Heart left ventricle (tissue), 13 donors: Measurements from ENCODE around the gene MMP17.

Experiments used
- POLR2A ChIP-seq, 2 donors: fragments of 450-650 bp; IDR thresholded peaks; one replicate each; pipeline ENCODE4 v1.6.1; 2017; ENCODE audit warnings: antibody characterized with exemption in 2 of 2, mild to moderate bottlenecking in 2 of 2, moderate library complexity in 2 of 2
- TF ChIP-seq, protein P1 (sequence below), 12 donors: fragments of 200-600 bp; sonication (generic) in 4 of 12; IDR thresholded peaks; one replicate each; pipeline versions ENCODE4 v1.5.0 to v1.8.0; 2018 to 2022; ENCODE audit warnings: antibody characterized with exemption in 12 of 12, mild to moderate bottlenecking in 5 of 12
- donor health status: ischemic (EF 13 %, LVEDD 7.1; RV severe dilation, severe dysfunction).
- donor health status: DM: no; HTN: yes; CAD: no.
- donor health status: DM: no; HTN: no; CAD: no.
- donor health status: ischemic (EF 25% LVEDD 6.9; RV normal size, moderate dysfunction).
- donor health status: ischemic (EF 25% LVEDD 5.7; RV mildly dilated, moderate dysfunction).
- donor health status: ischemic (EF 35%, LVEDD 5.7; RV mildly dilated, moderate dysfunction).
- donor health status: nonischemic (EF 11% LVEDD 7.7; RV severe dilation, severe dysfunction).
- donor health status: DM: yes; HTN: yes; CAD: no.
- donor health status: PGD.
- donor health status: ischemic (EF 29% LVEDD 5.4; RV normal size, mild dysfunction).
- donor health status: nonischemic (EF 23%, LVEDD 6.1; RV moderate dilation, normal function).

DNA sequence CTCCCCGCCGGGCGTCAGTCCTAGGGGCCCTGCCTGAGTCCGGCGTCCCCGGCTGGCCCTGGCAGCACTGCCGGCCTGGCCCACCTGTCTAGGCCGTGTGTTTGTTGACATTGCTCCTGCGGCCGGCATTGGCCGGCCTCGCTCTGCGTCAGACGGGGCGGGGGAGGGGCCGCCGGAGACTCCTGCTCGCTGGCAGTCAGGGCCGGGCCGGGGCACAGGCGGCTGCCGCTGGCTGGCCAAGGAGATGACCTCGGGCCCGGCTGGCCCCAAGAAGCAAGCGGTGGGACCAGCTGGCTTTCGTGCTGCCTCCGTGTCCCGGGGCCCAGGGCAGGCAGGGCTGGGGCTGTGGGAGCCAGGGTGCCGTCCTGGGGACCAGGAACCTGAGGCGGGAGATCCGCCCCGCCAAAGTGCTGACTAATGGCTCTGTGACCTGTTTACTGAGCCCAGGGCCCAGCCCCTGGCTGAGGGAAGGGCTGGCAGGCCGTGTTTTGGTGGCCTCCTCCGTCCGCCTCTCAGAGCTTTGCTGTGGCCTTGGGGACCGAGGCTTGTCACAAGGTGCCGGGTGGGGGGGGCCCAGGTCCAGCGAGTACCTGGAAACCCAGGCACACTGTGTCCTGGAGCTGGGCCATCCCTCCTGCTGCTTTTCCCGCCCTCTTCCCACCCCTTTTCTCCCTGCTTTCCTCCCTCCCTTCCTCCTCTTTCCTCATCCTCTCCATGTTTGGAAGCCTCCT is 68.1 kb downstream of the MMP17 start:
- TF ChIP-seq, protein P1, sequence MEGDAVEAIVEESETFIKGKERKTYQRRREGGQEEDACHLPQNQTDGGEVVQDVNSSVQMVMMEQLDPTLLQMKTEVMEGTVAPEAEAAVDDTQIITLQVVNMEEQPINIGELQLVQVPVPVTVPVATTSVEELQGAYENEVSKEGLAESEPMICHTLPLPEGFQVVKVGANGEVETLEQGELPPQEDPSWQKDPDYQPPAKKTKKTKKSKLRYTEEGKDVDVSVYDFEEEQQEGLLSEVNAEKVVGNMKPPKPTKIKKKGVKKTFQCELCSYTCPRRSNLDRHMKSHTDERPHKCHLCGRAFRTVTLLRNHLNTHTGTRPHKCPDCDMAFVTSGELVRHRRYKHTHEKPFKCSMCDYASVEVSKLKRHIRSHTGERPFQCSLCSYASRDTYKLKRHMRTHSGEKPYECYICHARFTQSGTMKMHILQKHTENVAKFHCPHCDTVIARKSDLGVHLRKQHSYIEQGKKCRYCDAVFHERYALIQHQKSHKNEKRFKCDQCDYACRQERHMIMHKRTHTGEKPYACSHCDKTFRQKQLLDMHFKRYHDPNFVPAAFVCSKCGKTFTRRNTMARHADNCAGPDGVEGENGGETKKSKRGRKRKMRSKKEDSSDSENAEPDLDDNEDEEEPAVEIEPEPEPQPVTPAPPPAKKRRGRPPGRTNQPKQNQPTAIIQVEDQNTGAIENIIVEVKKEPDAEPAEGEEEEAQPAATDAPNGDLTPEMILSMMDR (IDR thresholded peaks at IDR 0.05), result no peak
- peak; percentile 58 to 98 for TF ChIP-seq POLR2A (IDR thresholded peaks at IDR 0.05)
